SK-N-SH (cell line): ENCODE results near the gene TES. TPM values are rescaled to one million over a fixed set of nuclear protein-coding genes. Genes with fewer than 3 reads are reported as not detected.

Experiments used
- CTCF ChIA-PET: fragments of 300-600, 350-600 bp; formaldehyde crosslinking; extraction: SDS; loops from one replicate; lab custom pipeline; 2021; lab: Yijun Ruan, JAX
- POLR2A ChIA-PET: fragments of 350-600 bp; sonication (Branson Sonifier 250); formaldehyde crosslinking; extraction: SDS; loops from one replicate; lab custom pipeline; 2020; ENCODE audit warnings: antibody characterized with exemption, inconsistent platforms; lab: Yijun Ruan, JAX
- DNase-seq: peaks from one replicate; pipeline ENCODE4 v3.0.0; 2012
- H2AFZ ChIP-seq: fragments of 200-600 bp; sonication (generic); 2 replicates; pipeline ENCODE4 v1.8.1; 2016; ENCODE audit warnings: antibody characterized with exemption, mild to moderate bottlenecking, low read depth
- H3F3A ChIP-seq: fragments of 200-600 bp; sonication (generic); replicated peaks from 2 replicates; pipeline ENCODE3; 2016; ENCODE audit warnings: antibody characterized with exemption, mild to moderate bottlenecking; ENCODE audit not compliant: insufficient read depth
- H3K27ac ChIP-seq, 2 experiments: fragments of 200-500 bp in 1 of 2; fragments of 200-600 bp in 1 of 2; sonication (Bioruptor generic) in 1 of 2; sonication (generic), shearing (Covaris generic) in 1 of 2; 2 replicates each; pipeline versions ENCODE4 v1.5.1 to v1.6.1; 2014 to 2016; ENCODE audit warnings: low read depth in 2 of 2, inconsistent platforms in 1 of 2, low read length in 1 of 2, mild to moderate bottlenecking in 1 of 2, mixed read lengths in 1 of 2
- H3K27me3 ChIP-seq: fragments of 200-600 bp; sonication (generic), shearing (Covaris generic); 2 replicates; pipeline ENCODE4 v1.6.1; 2016; ENCODE audit warnings: mixed run types; ENCODE audit not compliant: insufficient read depth
- H3K36me3 ChIP-seq, 2 experiments: fragments of 200-500 bp in 1 of 2; fragments of 200-600 bp in 1 of 2; sonication (Bioruptor generic) in 1 of 2; sonication (generic) in 1 of 2; replicated peaks in 1 of 2; 2 replicates each; pipeline versions ENCODE3 to v1.5.1; 2014 to 2016; ENCODE audit warnings: low read length in 1 of 2, mild to moderate bottlenecking in 1 of 2; ENCODE audit not compliant: insufficient read depth in 2 of 2, control insufficient read depth in 1 of 2
- H3K4me1 ChIP-seq, 2 experiments: fragments of 200-500 bp in 1 of 2; fragments of 200-600 bp in 1 of 2; sonication (Bioruptor generic) in 1 of 2; sonication (generic), shearing (Covaris generic) in 1 of 2; 2 replicates each; pipeline versions ENCODE4 v1.5.1 to v1.6.1; 2014 to 2016; ENCODE audit warnings: low read depth in 1 of 2, low read length in 1 of 2, mixed run types in 1 of 2; ENCODE audit not compliant: insufficient read depth in 2 of 2, control insufficient read depth in 1 of 2
- H3K4me2 ChIP-seq: fragments of 200-600 bp; sonication (generic), shearing (Covaris generic); 2 replicates; pipeline ENCODE4 v1.6.1; 2017; ENCODE audit warnings: mixed run types
- H3K4me3 ChIP-seq, 2 experiments: fragments of 200-500 bp in 1 of 2; fragments of 200-600 bp in 1 of 2; sonication (Bioruptor generic) in 1 of 2; sonication (generic), shearing (Covaris generic) in 1 of 2; 2 replicates each; pipeline versions ENCODE4 v1.5.1 to v1.8.1; 2014 to 2016; ENCODE audit warnings: low read depth in 2 of 2, inconsistent platforms in 1 of 2, low read length in 1 of 2, mild to moderate bottlenecking in 1 of 2, mixed read lengths in 1 of 2, moderate library complexity in 1 of 2
- H3K79me2 ChIP-seq: fragments of 200-600 bp; sonication (generic); 2 replicates; pipeline ENCODE4 v1.8.1; 2017; ENCODE audit warnings: mild to moderate bottlenecking; ENCODE audit not compliant: insufficient read depth
- H3K9ac ChIP-seq: fragments of 200-600 bp; sonication (generic); 2 replicates; pipeline ENCODE4 v1.6.1; 2017; ENCODE audit warnings: mixed run types
- H3K9me2 ChIP-seq: fragments of 200-600 bp; sonication (generic); 2 replicates; pipeline ENCODE4 v1.6.1; 2017; ENCODE audit warnings: mixed run types
- H3K9me3 ChIP-seq: fragments of 200-600 bp; sonication (generic); 2 replicates; pipeline ENCODE4 v1.6.1; 2017; ENCODE audit warnings: mixed run types, mild to moderate bottlenecking, moderate library complexity
- H4K20me1 ChIP-seq: fragments of 200-600 bp; sonication (generic); 2 replicates; pipeline ENCODE4 v1.6.1; 2017; ENCODE audit warnings: mild to moderate bottlenecking, mixed run types; ENCODE audit not compliant: insufficient read depth
- CHD2 ChIP-seq: fragments of 150-350 bp; IDR thresholded peaks from 2 replicates; pipeline ENCODE4 v1.6.1; 2018; ENCODE audit warnings: low read length; ENCODE audit not compliant: partially characterized antibody
- ELF1 ChIP-seq: IDR thresholded peaks from 2 replicates; pipeline ENCODE4 v1.4.0; 2012
- EP300 ChIP-seq, 2 experiments: IDR thresholded peaks; 2 replicates each; pipeline versions ENCODE4 v1.4.0 to v1.6.1; 2012; ENCODE audit warnings: borderline replicate concordance in 1 of 2, low read depth in 1 of 2, low read length in 1 of 2
- GATA2 ChIP-seq: sonication (generic); formaldehyde crosslinking; IDR thresholded peaks from 2 replicates; pipeline ENCODE4 v1.5.0; 2020; ENCODE audit warnings: mild to moderate bottlenecking, missing genetic modification reagents
- JUND ChIP-seq: IDR thresholded peaks from 2 replicates; pipeline ENCODE4 v1.4.0; 2012
- NRF1 ChIP-seq: IDR thresholded peaks from 2 replicates; pipeline ENCODE4 v1.6.1; 2012; ENCODE audit warnings: low read depth, mild to moderate bottlenecking, low read length
- PBX3 ChIP-seq: IDR thresholded peaks from 2 replicates; pipeline ENCODE4; 2012
- RAD21 ChIP-seq: IDR thresholded peaks from 2 replicates; pipeline ENCODE4 v1.6.1; 2012; ENCODE audit warnings: mild to moderate bottlenecking, low read length
- REST ChIP-seq: IDR thresholded peaks from 2 replicates; pipeline ENCODE4 v1.6.1; 2012; ENCODE audit warnings: mild to moderate bottlenecking, low read depth, low read length, moderate library complexity
- RFX5 ChIP-seq: IDR thresholded peaks from 2 replicates; pipeline ENCODE4 v1.6.1; 2012; ENCODE audit warnings: mild to moderate bottlenecking, improper control_type of control experiment, low read length
- SMC3 ChIP-seq: IDR thresholded peaks from 2 replicates; pipeline ENCODE4 v1.6.1; 2012; ENCODE audit warnings: low read depth, low read length, improper control_type of control experiment
- TCF12 ChIP-seq: IDR thresholded peaks from 2 replicates; pipeline ENCODE4 v1.4.0; 2012
- USF2 ChIP-seq: fragments of 150-350 bp; IDR thresholded peaks from 2 replicates; pipeline ENCODE4 v1.6.1; 2017; ENCODE audit warnings: antibody characterized with exemption, low read length, low read depth, borderline replicate concordance
- polyA plus RNA-seq, 3 experiments: library from polyadenylated mRNA; depleted of rRNA; stranded (reverse); fragments of >200 nt; gene quantifications; 2 replicates each; pipeline ENCODE4 v1.2.3, GENCODE V29; 2012

Gene TES
- polyA plus RNA-seq, 1 of the 3 experiments (the other 2 are of a cell fraction): 9.5 TPM

- no peaks in the 10 kb centered on the region for H4K20me1 ChIP-seq
- no peaks in the 10 kb centered on the region for H3K9me2 ChIP-seq
- H3F3A ChIP-seq: peaks cover 8% of the 10 kb centered on the region
- H3K4me3 ChIP-seq: no peak overlapping the region
- no peaks in the 10 kb centered on the region for H3K9me3 ChIP-seq
- DNase-seq: no peak
- ChIA-PET CTCF (no interaction called here), POLR2A (no interaction called here)
- TF ChIP-seq RFX5 (no peak), CHD2 (no peak), ELF1 (no peak), NRF1 (no peak), SMC3 (no peak), JUND (no peak), GATA2 (CRISPR knock-in tag) (no peak)
- H3K9ac ChIP-seq: no peak overlapping the region
- H2AFZ ChIP-seq: no peak overlapping the region
- H3K27ac ChIP-seq: no peak overlapping the region
- no peak overlapping the region for H3K4me2 ChIP-seq
- no peaks in the 10 kb centered on the region for H3K27me3 ChIP-seq
- peaks cover 0 to 14% of the 10 kb centered on the region in 2 experiments; a peak in 2 of 4 replicates for H3K4me1 ChIP-seq
- H3K36me3 ChIP-seq: no peaks in the 10 kb centered on the region
- H3K79me2 ChIP-seq: no peaks in the 10 kb centered on the region
These were observed 66.7 kb downstream of the TES start for GRCh38 chr7:116277070-116277469.

GRCh38 chr7:116279217-116279616 lies 68.9 kb downstream of the TES start:
- Histone ChIP-seq H3K79me2 (no peaks in the 10 kb centered on the region), H3K36me3 (no peaks in the 10 kb centered on the region), H3K4me2 (no peak overlapping the region), H3K27me3 (no peaks in the 10 kb centered on the region), H3K9ac (no peak overlapping the region), H3K9me3 (no peaks in the 10 kb centered on the region), H4K20me1 (no peaks in the 10 kb centered on the region), H3K4me3 (no peak overlapping the region), H3K9me2 (no peaks in the 10 kb centered on the region), H3F3A (no peaks in the 10 kb centered on the region), H3K27ac (no peak overlapping the region), H2AFZ (no peak overlapping the region)
- CTCF ChIA-PET: interaction anchor here (0.6 to 1.3 kb wide), 9 partner anchors 13 to 310 kb away, joined by 3 to 5 read pairs (median 3); no protein-coding TSS in a partner anchor
- POLR2A ChIA-PET: no interaction called here
- no peak for TF ChIP-seq SMC3
- TF ChIP-seq RAD21: no peak
- no peak for TF ChIP-seq JUND
- no peak for TF ChIP-seq REST
- no peak for TF ChIP-seq USF2
- TF ChIP-seq TCF12: no peak
- TF ChIP-seq PBX3: no peak
- TF ChIP-seq EP300 (IDR thresholded peaks at IDR 0.05; ENCODE audit: borderline replicate concordance in 1 of 2, low read depth in 1 of 2, low read length in 1 of 2): no peak
- TF ChIP-seq, all 33 proteins: peak for 0
- DNase-seq: no peak
- H3K4me1 ChIP-seq: no peaks in the 10 kb centered on the region
